K562 (cell line): ENCODE data around the gene NCBP2. TPM values are rescaled to one million over a fixed set of nuclear protein-coding genes. Genes with fewer than 3 reads are reported as not detected.

ENCODE experiments used
- BDP1 ChIP-seq: IDR thresholded peaks from 3 replicates; pipeline ENCODE4 v1.6.1; 2011; ENCODE audit not compliant: insufficient read length, insufficient read depth
- CREB1 ChIP-seq, 2 experiments: sonication (generic) in 1 of 2; formaldehyde crosslinking in 1 of 2; IDR thresholded peaks; 2 replicates each; pipeline versions ENCODE4 v1.6.1 to v1.8.0; 2012 to 2022; ENCODE audit warnings: inconsistent platforms in 1 of 2, mild to moderate bottlenecking in 1 of 2, missing genetic modification reagents in 1 of 2, moderate library complexity in 1 of 2
- ERF ChIP-seq: fragments of 450-650 bp; formaldehyde crosslinking; IDR thresholded peaks from 2 replicates; pipeline ENCODE4 v1.4.0; 2020; ENCODE audit warnings: mild to moderate bottlenecking, mixed read lengths
- FOXM1 ChIP-seq, 2 experiments: fragments of 450-650 bp in 1 of 2; sonication (generic) in 1 of 2; formaldehyde crosslinking in 1 of 2; IDR thresholded peaks; 2 replicates each; pipeline versions ENCODE4 v1.6.1 to v1.9.0; 2017 to 2022; ENCODE audit warnings: low read depth in 2 of 2, mild to moderate bottlenecking in 2 of 2, missing genetic modification reagents in 1 of 2, moderate library complexity in 1 of 2
- HNRNPUL1 ChIP-seq: fragments of 200-400 bp; formaldehyde crosslinking; IDR thresholded peaks from 2 replicates; pipeline ENCODE4 v1.6.1; 2017; ENCODE audit warnings: low read length
- KDM4B ChIP-seq, 2 experiments: fragments of 450-650 bp in 1 of 2; sonication (generic) in 1 of 2; IDR thresholded peaks; 2 replicates each; pipeline ENCODE4 v1.6.1; 2016 to 2017; ENCODE audit warnings: borderline replicate concordance in 2 of 2, antibody characterized with exemption in 1 of 2, low read depth in 1 of 2, mild to moderate bottlenecking in 1 of 2
- NFRKB ChIP-seq: fragments of 450-650 bp; IDR thresholded peaks from 2 replicates; pipeline ENCODE4 v1.6.1; 2016; ENCODE audit warnings: low read depth
- NFYB ChIP-seq: IDR thresholded peaks from 2 replicates; pipeline ENCODE4 v1.6.1; 2011; ENCODE audit warnings: mild to moderate bottlenecking, moderate library complexity; ENCODE audit not compliant: insufficient read length; ENCODE audit errors: extremely low read depth
- POLR2AphosphoS5 ChIP-seq: IDR thresholded peaks from 2 replicates; pipeline ENCODE4 v1.6.1; 2011; ENCODE audit warnings: mild to moderate bottlenecking, low read depth, low read length, moderate library complexity; ENCODE audit not compliant: control insufficient read depth, insufficient read depth
- RBFOX2 ChIP-seq: fragments of 200-400 bp; formaldehyde crosslinking; IDR thresholded peaks from 2 replicates; pipeline ENCODE4 v1.6.1; 2017; ENCODE audit warnings: low read depth, mild to moderate bottlenecking, low read length, moderate library complexity
- RUNX1 ChIP-seq: sonication (generic); IDR thresholded peaks from 2 replicates; pipeline ENCODE4 v1.6.1; 2016; ENCODE audit warnings: antibody characterized with exemption, low read depth
- TAF1 ChIP-seq: IDR thresholded peaks from 2 replicates; pipeline ENCODE4 v1.6.1; 2011; ENCODE audit warnings: mild to moderate bottlenecking, low read length, moderate library complexity; ENCODE audit not compliant: insufficient read depth, control insufficient read depth, severe bottlenecking; ENCODE audit errors: extremely low read depth
- U2AF2 ChIP-seq: fragments of 200-400 bp; formaldehyde crosslinking; optimal IDR thresholded peaks from 2 replicates; pipeline ENCODE3; 2017; ENCODE audit warnings: low read depth, mild to moderate bottlenecking, low read length
- ZBED1 ChIP-seq: IDR thresholded peaks from 2 replicates; pipeline ENCODE4 v1.6.1; 2014
- polyA plus RNA-seq, 8 experiments: library from polyadenylated mRNA; depleted of rRNA in 4 of 8; stranded (reverse) in 5 of 8; unstranded in 3 of 8; fragments of >200 nt; fragmentation: Nextera tagmentation in 2 of 8; fragmentation: Illumina TruSeq in 1 of 8; extraction: Ambion mirVana in 2 of 8; extraction: Trizol in 1 of 8; gene quantifications; 2 replicates each; pipeline versions ENCODE4 v1.2.1 to v1.2.3, GENCODE V29; 2011 to 2014; ENCODE audit warnings: inconsistent platforms in 1 of 8, missing spikeins in 1 of 8
- total RNA-seq, 7 experiments: library from RNA; depleted of rRNA in 6 of 7; stranded (reverse); fragments of >200 nt in 6 of 7; fragmentation: Illumina TruSeq in 2 of 7; extraction: Trizol in 2 of 7; gene quantifications; 2 replicates each; pipeline versions ENCODE4 v1.2.1 to v1.2.3, GENCODE V29; 2011 to 2021; ENCODE audit warnings: low replicate concordance in 1 of 7
- TF ChIP-seq, protein P1 (sequence below), 2 experiments: fragments of 450-650 bp; conservative IDR thresholded peaks; 2 replicates each; pipeline ENCODE4 v1.6.1; 2017; ENCODE audit warnings: mild to moderate bottlenecking in 2 of 2, moderate library complexity in 2 of 2
- TF ChIP-seq, protein P2 (sequence below): fragments of 250-450 bp; sonication (Bioruptor Pico); IDR thresholded peaks from 2 replicates; pipeline ENCODE4 v1.4.0; 2020; ENCODE audit warnings: borderline replicate concordance
- TF ChIP-seq, protein P3 (sequence below), 3 experiments: fragments of 200-800 bp in 1 of 3; sonication (Bioruptor generic) in 1 of 3; sonication (generic) in 1 of 3; formaldehyde crosslinking in 1 of 3; IDR thresholded peaks; 2 replicates each; pipeline versions ENCODE4 v1.6.1 to v1.8.0; 2016 to 2022; ENCODE audit warnings: mild to moderate bottlenecking in 2 of 3, missing compliant biosample characterization in 2 of 3, missing genetic modification characterization in 2 of 3, missing genetic modification reagents in 1 of 3
- TF ChIP-seq, protein P4 (sequence below): sonication (generic); formaldehyde crosslinking; IDR thresholded peaks from 2 replicates; pipeline ENCODE4 v1.8.1; 2023; ENCODE audit warnings: mild to moderate bottlenecking, missing genetic modification reagents

NCBP2 gene
- total and polyA plus RNA-seq, 9 of the 15 experiments (the other 6 are each of a cell fraction or from before 2014, with no cell fraction given): 56.4 to 102 (median 82.3) TPM

DNA sequence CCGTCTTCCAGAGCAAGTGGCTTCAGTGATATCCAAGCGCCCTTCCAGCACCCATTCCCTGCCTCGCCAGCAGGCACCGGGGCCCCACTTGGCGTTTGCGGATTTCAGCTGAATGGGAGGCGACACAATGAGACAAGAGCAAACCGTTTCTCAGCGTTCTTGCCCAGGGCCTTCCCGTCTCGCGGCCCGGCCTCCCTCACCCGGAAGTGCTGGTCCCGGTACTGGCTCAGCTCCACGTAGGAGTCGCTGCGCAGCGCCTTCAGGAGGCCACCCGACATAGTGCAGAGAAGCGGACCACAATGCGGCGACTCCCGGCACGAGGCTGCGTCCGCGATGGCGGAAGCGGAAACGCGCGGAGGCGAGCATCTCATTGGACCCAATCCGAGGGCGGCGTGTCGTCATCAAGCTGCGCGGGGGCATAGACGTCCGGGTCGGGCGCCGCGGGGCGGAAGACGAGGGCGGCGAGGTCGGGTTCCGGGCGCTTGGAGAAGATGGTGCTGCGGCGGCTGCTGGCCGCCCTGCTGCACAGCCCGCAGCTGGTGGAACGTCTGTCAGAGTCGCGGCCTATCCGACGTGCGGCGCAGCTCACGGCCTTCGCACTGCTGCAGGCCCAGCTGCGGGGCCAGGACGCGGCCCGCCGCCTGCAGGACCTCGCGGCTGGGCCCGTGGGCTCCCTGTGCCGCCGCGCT lies at the start of gene NCBP2 (continued):
- TF ChIP-seq, protein P1, sequence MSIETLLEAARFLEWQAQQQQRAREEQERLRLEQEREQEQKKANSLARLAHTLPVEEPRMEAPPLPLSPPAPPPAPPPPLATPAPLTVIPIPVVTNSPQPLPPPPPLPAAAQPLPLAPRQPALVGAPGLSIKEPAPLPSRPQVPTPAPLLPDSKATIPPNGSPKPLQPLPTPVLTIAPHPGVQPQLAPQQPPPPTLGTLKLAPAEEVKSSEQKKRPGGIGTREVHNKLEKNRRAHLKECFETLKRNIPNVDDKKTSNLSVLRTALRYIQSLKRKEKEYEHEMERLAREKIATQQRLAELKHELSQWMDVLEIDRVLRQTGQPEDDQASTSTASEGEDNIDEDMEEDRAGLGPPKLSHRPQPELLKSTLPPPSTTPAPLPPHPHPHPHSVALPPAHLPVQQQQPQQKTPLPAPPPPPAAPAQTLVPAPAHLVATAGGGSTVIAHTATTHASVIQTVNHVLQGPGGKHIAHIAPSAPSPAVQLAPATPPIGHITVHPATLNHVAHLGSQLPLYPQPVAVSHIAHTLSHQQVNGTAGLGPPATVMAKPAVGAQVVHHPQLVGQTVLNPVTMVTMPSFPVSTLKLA (conservative IDR thresholded peaks at IDR 0.05): peak; percentile 95 to 98
- TF ChIP-seq NFYB (peak; percentile 74), POLR2AphosphoS5 (peak; percentile 84), U2AF2 (no peak), FOXM1 (IDR thresholded peaks at IDR 0.05; ENCODE audit: low read depth) (no peak), FOXM1 (CRISPR knock-in tag; IDR thresholded peaks at IDR 0.05; ENCODE audit: low read depth) (peak; percentile 85; the same call in 1 of the 2 replicates), TAF1 (peak; percentile 92), RUNX1 (no peak; the same call in 1 of the 2 replicates), ZBED1 (peak; percentile 73; the same call in 1 of the 2 replicates), NFRKB (peak; percentile 63; the same call in 1 of the 2 replicates), BDP1 (no peak), CREB1 (IDR thresholded peaks at IDR 0.05) (peak; percentile 99), CREB1 (CRISPR knock-in tag; IDR thresholded peaks at IDR 0.05) (peak; percentile 99), KDM4B (IDR thresholded peaks at IDR 0.05; ENCODE audit: borderline replicate concordance in 2 of 2, low read depth in 1 of 2) (peak in 1 of 2 experiments; percentile 67; a peak in 1 of 4 replicates), RBFOX2 (peak; percentile 99), ERF (0 out of 2 replicates have a peak, but pooled peaks have one; percentile 13), HNRNPUL1 (no peak)
- TF ChIP-seq, protein P2, sequence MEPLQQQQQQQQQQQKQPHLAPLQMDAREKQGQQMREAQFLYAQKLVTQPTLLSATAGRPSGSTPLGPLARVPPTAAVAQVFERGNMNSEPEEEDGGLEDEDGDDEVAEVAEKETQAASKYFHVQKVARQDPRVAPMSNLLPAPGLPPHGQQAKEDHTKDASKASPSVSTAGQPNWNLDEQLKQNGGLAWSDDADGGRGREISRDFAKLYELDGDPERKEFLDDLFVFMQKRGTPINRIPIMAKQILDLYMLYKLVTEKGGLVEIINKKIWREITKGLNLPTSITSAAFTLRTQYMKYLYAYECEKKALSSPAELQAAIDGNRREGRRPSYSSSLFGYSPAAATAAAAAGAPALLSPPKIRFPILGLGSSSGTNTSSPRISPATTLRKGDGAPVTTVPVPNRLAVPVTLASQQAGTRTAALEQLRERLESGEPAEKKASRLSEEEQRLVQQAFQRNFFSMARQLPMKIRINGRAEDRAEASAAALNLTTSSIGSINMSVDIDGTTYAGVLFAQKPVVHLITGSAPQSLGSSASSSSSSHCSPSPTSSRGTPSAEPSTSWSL (CRISPR knock-in tag): no peak
- TF ChIP-seq, protein P3, sequence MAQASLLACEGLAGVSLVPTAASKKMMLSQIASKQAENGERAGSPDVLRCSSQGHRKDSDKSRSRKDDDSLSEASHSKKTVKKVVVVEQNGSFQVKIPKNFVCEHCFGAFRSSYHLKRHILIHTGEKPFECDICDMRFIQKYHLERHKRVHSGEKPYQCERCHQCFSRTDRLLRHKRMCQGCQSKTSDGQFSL (CRISPR knock-in tag; IDR thresholded peaks at IDR 0.05): peak; percentile 61; the same call in 1 of the 2 replicates
- TF ChIP-seq, protein P3 (tag; IDR thresholded peaks at IDR 0.05): no peak
- TF ChIP-seq, protein P4, sequence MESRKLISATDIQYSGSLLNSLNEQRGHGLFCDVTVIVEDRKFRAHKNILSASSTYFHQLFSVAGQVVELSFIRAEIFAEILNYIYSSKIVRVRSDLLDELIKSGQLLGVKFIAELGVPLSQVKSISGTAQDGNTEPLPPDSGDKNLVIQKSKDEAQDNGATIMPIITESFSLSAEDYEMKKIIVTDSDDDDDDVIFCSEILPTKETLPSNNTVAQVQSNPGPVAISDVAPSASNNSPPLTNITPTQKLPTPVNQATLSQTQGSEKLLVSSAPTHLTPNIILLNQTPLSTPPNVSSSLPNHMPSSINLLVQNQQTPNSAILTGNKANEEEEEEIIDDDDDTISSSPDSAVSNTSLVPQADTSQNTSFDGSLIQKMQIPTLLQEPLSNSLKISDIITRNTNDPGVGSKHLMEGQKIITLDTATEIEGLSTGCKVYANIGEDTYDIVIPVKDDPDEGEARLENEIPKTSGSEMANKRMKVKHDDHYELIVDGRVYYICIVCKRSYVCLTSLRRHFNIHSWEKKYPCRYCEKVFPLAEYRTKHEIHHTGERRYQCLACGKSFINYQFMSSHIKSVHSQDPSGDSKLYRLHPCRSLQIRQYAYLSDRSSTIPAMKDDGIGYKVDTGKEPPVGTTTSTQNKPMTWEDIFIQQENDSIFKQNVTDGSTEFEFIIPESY (CRISPR knock-in tag): peak; percentile 93
